Common myeloid progenitor, CD34-positive (primary cell): ENCODE measurements around the gene SEC14L1.
A peak's percentile ranks its signal among the peaks of the same experiment; 100 is the strongest.

ENCODE experiments used
- CTCF ChIA-PET: fragments of 350-600 bp; sonication (Branson Sonifier 250); formaldehyde crosslinking; loops from one replicate; lab custom pipeline; 2021; ENCODE audit warnings: antibody characterized with exemption; lab: Charles Lee
- POLR2A ChIA-PET: fragments of 350-600 bp; sonication (Branson Sonifier 250); formaldehyde crosslinking; loops from one replicate; lab custom pipeline; 2021; ENCODE audit warnings: antibody characterized with exemption; lab: Charles Lee
- DNase-seq, 3 donors: peaks; one replicate each; pipeline versions ENCODE4 v3.0.0 to v3.0.0-alpha.2; 2013
- H3K27ac ChIP-seq, 2 experiments: 1 replicate in 1 of 2; 2 replicates in 1 of 2; pipeline ENCODE4 v1.7.0; 2013; ENCODE audit warnings: inconsistent platforms in 2 of 2, low read length in 2 of 2, mild to moderate bottlenecking in 2 of 2, low read depth in 1 of 2, moderate library complexity in 1 of 2; ENCODE audit not compliant: severe bottlenecking in 2 of 2, insufficient read depth in 1 of 2, poor library complexity in 1 of 2
- H3K27me3 ChIP-seq, 5 experiments: replicated peaks in 2 of 5; 1 replicate in 3 of 5; 2 replicates in 2 of 5; pipeline versions ENCODE4 v1.6.1 to v1.7.0; 2013; ENCODE audit warnings: low read length in 4 of 5, mild to moderate bottlenecking in 2 of 5, moderate library complexity in 2 of 5, inconsistent platforms in 1 of 5; ENCODE audit not compliant: insufficient read depth in 5 of 5, control insufficient read depth in 4 of 5
- H3K36me3 ChIP-seq, 4 experiments: 1 replicate in 2 of 4; 2 replicates in 2 of 4; pipeline versions ENCODE4 v1.6.1 to v1.7.0; 2013; ENCODE audit warnings: low read length in 3 of 4, control low read depth in 1 of 4, mild to moderate bottlenecking in 1 of 4; ENCODE audit not compliant: control insufficient read depth in 4 of 4, insufficient read depth in 4 of 4
- H3K4me1 ChIP-seq, 4 experiments: 1 replicate in 3 of 4; 2 replicates in 1 of 4; pipeline versions ENCODE4 v1.6.1 to v1.7.1; 2013; ENCODE audit warnings: low read length in 3 of 4, mild to moderate bottlenecking in 3 of 4, control low read depth in 1 of 4, inconsistent platforms in 1 of 4, moderate library complexity in 1 of 4; ENCODE audit not compliant: control insufficient read depth in 4 of 4, insufficient read depth in 4 of 4; ENCODE audit errors: control extremely low read depth in 1 of 4
- H3K4me3 ChIP-seq, 7 experiments: 1 replicate in 4 of 7; 2 replicates in 3 of 7; pipeline versions ENCODE4 v1.5.1 to v1.7.0; 2013; ENCODE audit warnings: mild to moderate bottlenecking in 7 of 7, low read length in 6 of 7, moderate library complexity in 6 of 7, inconsistent platforms in 2 of 7, low read depth in 2 of 7, control low read depth in 1 of 7; ENCODE audit not compliant: insufficient read depth in 4 of 7, control insufficient read depth in 1 of 7; ENCODE audit errors: extremely low read depth in 1 of 7
- H3K9me3 ChIP-seq, 5 experiments: 1 replicate in 4 of 5; 2 replicates in 1 of 5; pipeline versions ENCODE4 v1.6.1 to v1.7.1; 2013; ENCODE audit warnings: low read length in 4 of 5, mild to moderate bottlenecking in 2 of 5, inconsistent platforms in 1 of 5, low read depth in 1 of 5, moderate library complexity in 1 of 5; ENCODE audit not compliant: control insufficient read depth in 4 of 5, insufficient read depth in 2 of 5; ENCODE audit errors: control extremely low read depth in 1 of 5
- WGBS: methylation state at CpG from one replicate; pipeline ENCODE4 v1.1.5; 2013; ENCODE audit not compliant: insufficient coverage; 5-methylcytosine and 5-hydroxymethylcytosine counted together

SEC14L1 gene

GRCh38 chr17:77205396-77206125 lies 64.8 kb downstream of the SEC14L1 start:
- no peaks in the 10 kb centered on the region for H3K9me3 ChIP-seq
- H3K27me3 ChIP-seq: no peaks in the 10 kb centered on the region
- 91% methylated on average over 9 of the region's 9 CpGs for WGBS
- H3K4me3 ChIP-seq: no peak overlapping the region
- peaks cover 0 to 15% (median 11%) of the 10 kb centered on the region in 4 experiments for H3K4me1 ChIP-seq
- no peak overlapping the region for H3K27ac ChIP-seq
- H3K36me3 ChIP-seq: peaks cover 15 to 75% (median 61%) of the 10 kb centered on the region in 4 experiments
- POLR2A ChIA-PET: interaction anchor here (0.5 kb wide), 1 partner anchor 73 kb away, joined by 3 read pairs; no protein-coding TSS in a partner anchor
- no peak for DNase-seq
- CTCF ChIA-PET: interaction anchor here (1.3 to 5.7 kb wide), 2 partner anchors 8 to 117 kb away, joined by 4 to 22 read pairs; no protein-coding TSS in a partner anchor

GRCh38 chr17:77206158-77206956 lies 65.6 kb downstream of the SEC14L1 start:
- 34% methylated on average over 8 of the region's 14 CpGs for WGBS
- H3K27ac ChIP-seq: peak overlapping the region in 1 of 2 experiments; percentile 55
- POLR2A ChIA-PET: no interaction called here

DNA sequence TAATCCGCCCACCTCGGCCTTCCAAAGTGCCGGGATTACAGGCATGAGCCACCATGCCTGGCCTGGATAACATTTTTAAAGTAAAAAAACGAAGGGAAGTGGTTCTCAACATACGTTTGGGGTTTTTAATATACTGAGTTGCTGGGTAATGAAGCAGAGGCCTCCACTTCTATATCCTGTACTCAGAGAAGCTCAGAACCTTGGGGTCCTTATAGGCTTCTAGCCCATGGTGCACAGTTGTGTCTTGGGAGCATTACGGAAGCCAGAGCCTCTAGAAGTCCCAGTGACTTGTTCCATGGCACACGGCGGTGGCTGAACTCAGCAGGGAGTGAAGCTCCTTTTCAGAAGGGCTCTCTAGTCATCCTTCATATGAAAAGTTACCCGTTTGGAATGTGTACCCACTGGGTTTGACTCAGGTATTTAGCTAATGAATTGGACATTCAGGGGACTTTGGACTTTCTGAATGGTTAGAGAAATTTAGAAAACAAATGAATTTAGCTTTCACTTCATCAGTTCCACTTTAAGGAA lies 67.0 kb downstream of the SEC14L1 start:
- WGBS: 99% methylated on average over 7 of the region's 9 CpGs
- CTCF ChIA-PET: interaction anchor here (1.1 to 1.2 kb wide), 2 partner anchors 113 to 189 kb away, joined by 3 to 4 read pairs; no protein-coding TSS in a partner anchor
- H3K9me3 ChIP-seq: no peaks in the 10 kb centered on the region
- H3K4me1 ChIP-seq: peaks cover 0 to 15% (median 11%) of the 10 kb centered on the region in 4 experiments
- no peak for DNase-seq
- no peaks in the 10 kb centered on the region for H3K27me3 ChIP-seq
- H3K27ac ChIP-seq: no peak overlapping the region
- peaks cover 17 to 82% (median 68%) of the 10 kb centered on the region in 4 experiments for H3K36me3 ChIP-seq
- H3K4me3 ChIP-seq: no peak overlapping the region
- POLR2A ChIA-PET: interaction anchor here (0.7 kb wide), 1 partner anchor 31 kb away, joined by 3 read pairs; no protein-coding TSS in a partner anchor

More at GRCh38 chr17:77206158-77206956, 65.6 kb downstream of the SEC14L1 start:
- no peaks in the 10 kb centered on the region for H3K27me3 ChIP-seq
- peaks cover 0 to 15% (median 11%) of the 10 kb centered on the region in 4 experiments for H3K4me1 ChIP-seq
- peak; percentile 42 to 86 (median 74) for DNase-seq
- H3K4me3 ChIP-seq: no peak overlapping the region
- no peaks in the 10 kb centered on the region for H3K9me3 ChIP-seq
- CTCF ChIA-PET: interaction anchor here (1.0 to 5.7 kb wide), 4 partner anchors 8 to 339 kb away, joined by 3 to 22 read pairs (median 4); no protein-coding TSS in a partner anchor
- H3K36me3 ChIP-seq: peaks cover 15 to 76% (median 62%) of the 10 kb centered on the region in 4 experiments

- POLR2A ChIA-PET: interaction anchor here (0.7 kb wide), 1 partner anchor 31 kb away, joined by 3 read pairs; no protein-coding TSS in a partner anchor
- 96% methylated on average over 16 of the region's 16 CpGs for WGBS
- Histone ChIP-seq H3K4me1 (peaks cover 0 to 15% (median 11%) of the 10 kb centered on the region in 4 experiments), H3K4me3 (no peak overlapping the region), H3K9me3 (no peaks in the 10 kb centered on the region), H3K27me3 (no peaks in the 10 kb centered on the region), H3K27ac (no peak overlapping the region), H3K36me3 (peaks cover 19 to 84% (median 67%) of the 10 kb centered on the region in 4 experiments)
- DNase-seq: no peak
- CTCF ChIA-PET: interaction anchor here (1.1 kb wide), 1 partner anchor 113 kb away, joined by 4 read pairs; no protein-coding TSS in a partner anchor
These were observed 67.5 kb downstream of the SEC14L1 start for GRCh38 chr17:77208217-77208808.

GRCh38 chr17:77208856-77209255 lies 68.1 kb downstream of the SEC14L1 start:
- no peaks in the 10 kb centered on the region for H3K27me3 ChIP-seq
- H3K4me3 ChIP-seq: no peak overlapping the region
- H3K4me1 ChIP-seq: peaks cover 0 to 15% (median 11%) of the 10 kb centered on the region in 4 experiments
- 100% methylated on average over 2 of the region's 3 CpGs for WGBS
- POLR2A ChIA-PET: no interaction called here
- H3K36me3 ChIP-seq: peaks cover 23 to 84% (median 66%) of the 10 kb centered on the region in 4 experiments
- no peak overlapping the region for H3K27ac ChIP-seq
- no peak for DNase-seq
- CTCF ChIA-PET: interaction anchor here (1.1 kb wide), 1 partner anchor 114 kb away, joined by 4 read pairs; no protein-coding TSS in a partner anchor
- no peaks in the 10 kb centered on the region for H3K9me3 ChIP-seq

- Histone ChIP-seq H3K4me1 (peaks cover 0 to 15% (median 11%) of the 10 kb centered on the region in 4 experiments), H3K27ac (no peak overlapping the region), H3K27me3 (no peaks in the 10 kb centered on the region), H3K9me3 (no peaks in the 10 kb centered on the region), H3K36me3 (peaks cover 23 to 86% (median 66%) of the 10 kb centered on the region in 4 experiments), H3K4me3 (no peak overlapping the region)
- ChIA-PET POLR2A (no interaction called here), CTCF (interaction anchor here (0.6 to 0.9 kb wide), 2 partner anchors 39 to 1851 kb away, joined by 3 read pairs; no protein-coding TSS in a partner anchor)
- WGBS: 94% methylated on average over 13 of the region's 13 CpGs
- DNase-seq: no peak
These were observed 68.6 kb downstream of the SEC14L1 start for GRCh38 chr17:77209330-77209748.
